Liver (tissue), 9 donors: Measurements from ENCODE around the gene ATP5IF1. TPM values are rescaled to one million over a fixed set of nuclear protein-coding genes. Genes with fewer than 3 reads are reported as not detected.

Source experiments
- DNase-seq: peaks from one replicate; pipeline ENCODE4 v3.0.0-alpha.2; 2017; ENCODE audit warnings: low spot score
- H3K27ac ChIP-seq, 2 donors: one replicate each; pipeline ENCODE4 v1.7.0; 2013; ENCODE audit warnings: inconsistent platforms in 2 of 2, low read length in 2 of 2, control low read depth in 1 of 2, low read depth in 1 of 2, mild to moderate bottlenecking in 1 of 2
- H3K27me3 ChIP-seq, 4 donors: one replicate each; pipeline versions ENCODE4 v1.6.1 to v1.7.0; 2013; ENCODE audit warnings: low read length in 3 of 4, inconsistent platforms in 1 of 4, mild to moderate bottlenecking in 1 of 4, moderate library complexity in 1 of 4; ENCODE audit not compliant: control insufficient read depth in 4 of 4, insufficient read depth in 4 of 4
- H3K36me3 ChIP-seq, 4 donors: one replicate each; pipeline versions ENCODE4 v1.6.1 to v1.7.0; 2013; ENCODE audit warnings: low read length in 3 of 4, mild to moderate bottlenecking in 3 of 4, low read depth in 1 of 4, moderate library complexity in 1 of 4; ENCODE audit not compliant: control insufficient read depth in 4 of 4, insufficient read depth in 3 of 4
- H3K4me1 ChIP-seq, 4 donors: one replicate each; pipeline versions ENCODE4 v1.6.1 to v1.7.0; 2013; ENCODE audit warnings: low read length in 3 of 4, mild to moderate bottlenecking in 3 of 4, moderate library complexity in 1 of 4; ENCODE audit not compliant: control insufficient read depth in 4 of 4, insufficient read depth in 4 of 4
- H3K4me3 ChIP-seq, 3 donors: one replicate each; pipeline versions ENCODE4 v1.6.1 to v1.7.0; 2013; ENCODE audit warnings: low read length in 3 of 3, control low read depth in 1 of 3, low read depth in 1 of 3, mild to moderate bottlenecking in 1 of 3
- H3K9ac ChIP-seq, 2 donors: one replicate each; pipeline ENCODE4 v1.7.0; 2013; ENCODE audit warnings: low read length in 2 of 2, mild to moderate bottlenecking in 2 of 2, moderate library complexity in 2 of 2, control low read depth in 1 of 2, low read depth in 1 of 2
- H3K9me3 ChIP-seq, 4 donors: one replicate each; pipeline versions ENCODE4 v1.6.1 to v1.7.0; 2013; ENCODE audit warnings: low read length in 3 of 4; ENCODE audit not compliant: control insufficient read depth in 4 of 4
- ATF3 ChIP-seq: IDR thresholded peaks from 2 replicates; pipeline ENCODE4 v1.6.1; 2016; ENCODE audit warnings: antibody characterized with exemption
- FOXA1 ChIP-seq: IDR thresholded peaks from 2 replicates; pipeline ENCODE4 v1.6.1; 2016; ENCODE audit warnings: antibody characterized with exemption
- FOXA2 ChIP-seq: IDR thresholded peaks from 2 replicates; pipeline ENCODE4 v1.6.1; 2016; ENCODE audit warnings: antibody characterized with exemption
- GABPA ChIP-seq, 2 donors: IDR thresholded peaks in 1 of 2; conservative IDR thresholded peaks in 1 of 2; 2 replicates each; pipeline ENCODE4 v1.6.1; 2016; ENCODE audit warnings: antibody characterized with exemption in 2 of 2, mild to moderate bottlenecking in 1 of 2, moderate library complexity in 1 of 2
- HNF4A ChIP-seq, 2 donors: conservative IDR thresholded peaks; 2 replicates each; pipeline ENCODE4 v1.6.1; 2016; ENCODE audit warnings: antibody characterized with exemption in 2 of 2, mild to moderate bottlenecking in 2 of 2
- HNF4G ChIP-seq: IDR thresholded peaks from 2 replicates; pipeline ENCODE4 v1.6.1; 2016; ENCODE audit warnings: antibody characterized with exemption
- NR2F2 ChIP-seq: IDR thresholded peaks from 2 replicates; pipeline ENCODE4 v1.6.1; 2016; ENCODE audit warnings: antibody characterized with exemption
- RAD21 ChIP-seq, 2 donors: IDR thresholded peaks; 2 replicates each; pipeline ENCODE4 v1.6.1; 2016; ENCODE audit warnings: antibody characterized with exemption in 2 of 2, mild to moderate bottlenecking in 2 of 2
- RXRA ChIP-seq, 2 donors: IDR thresholded peaks; 2 replicates each; pipeline ENCODE4 v1.6.1; 2017 to 2018; ENCODE audit warnings: antibody characterized with exemption in 2 of 2, mild to moderate bottlenecking in 1 of 2
- SP1 ChIP-seq: IDR thresholded peaks from 2 replicates; pipeline ENCODE4 v1.6.1; 2018; ENCODE audit warnings: antibody characterized with exemption, mild to moderate bottlenecking
- TAF1 ChIP-seq: conservative IDR thresholded peaks from 2 replicates; pipeline ENCODE4 v1.6.1; 2016; ENCODE audit warnings: antibody characterized with exemption, mild to moderate bottlenecking
- YY1 ChIP-seq: IDR thresholded peaks from 2 replicates; pipeline ENCODE4 v1.6.1; 2016; ENCODE audit warnings: antibody characterized with exemption, mild to moderate bottlenecking
- WGBS: extraction: QIAGEN DNeasy Blood & Tissue Kit; methylation state at CpG from one replicate; pipeline ENCODE4 v1.1.7; 2013; 5-methylcytosine and 5-hydroxymethylcytosine counted together
- polyA plus RNA-seq, 2 donors: library from polyadenylated mRNA; stranded (reverse) in 1 of 2; unstranded in 1 of 2; fragments of 200-250 nt in 1 of 2; fragments of >200 nt in 1 of 2; fragmentation: Nextera tagmentation in 1 of 2; extraction: Ambion mirVana in 1 of 2; gene quantifications; one replicate each; pipeline versions ENCODE4 v1.2.1 to v1.2.3, GENCODE V29; 2013 to 2015
- total RNA-seq, 2 donors: library from RNA; depleted of rRNA; stranded (reverse); fragments of >200 nt; gene quantifications; one replicate each; pipeline ENCODE4 v1.2.3, GENCODE V29; 2014
- TF ChIP-seq, protein P1 (sequence below): fragments of 150-350 bp; IDR thresholded peaks from 2 replicates; pipeline ENCODE4 v1.5.1; 2017; ENCODE audit warnings: improper control_type of control experiment, low read depth, low read length; ENCODE audit not compliant: missing input control
- TF ChIP-seq, protein P2 (sequence below): IDR thresholded peaks from 2 replicates; pipeline ENCODE4 v1.6.1; 2016; ENCODE audit warnings: antibody characterized with exemption
- donor health status: healthy.
- donor health status: healthy.
- donor health status: healthy.
- donor health status: healthy.
- donor health status: healthy.

ATP5IF1 gene
- total and polyA plus RNA-seq, 4 donors: 136 to 456 (median 168) TPM

DNA sequence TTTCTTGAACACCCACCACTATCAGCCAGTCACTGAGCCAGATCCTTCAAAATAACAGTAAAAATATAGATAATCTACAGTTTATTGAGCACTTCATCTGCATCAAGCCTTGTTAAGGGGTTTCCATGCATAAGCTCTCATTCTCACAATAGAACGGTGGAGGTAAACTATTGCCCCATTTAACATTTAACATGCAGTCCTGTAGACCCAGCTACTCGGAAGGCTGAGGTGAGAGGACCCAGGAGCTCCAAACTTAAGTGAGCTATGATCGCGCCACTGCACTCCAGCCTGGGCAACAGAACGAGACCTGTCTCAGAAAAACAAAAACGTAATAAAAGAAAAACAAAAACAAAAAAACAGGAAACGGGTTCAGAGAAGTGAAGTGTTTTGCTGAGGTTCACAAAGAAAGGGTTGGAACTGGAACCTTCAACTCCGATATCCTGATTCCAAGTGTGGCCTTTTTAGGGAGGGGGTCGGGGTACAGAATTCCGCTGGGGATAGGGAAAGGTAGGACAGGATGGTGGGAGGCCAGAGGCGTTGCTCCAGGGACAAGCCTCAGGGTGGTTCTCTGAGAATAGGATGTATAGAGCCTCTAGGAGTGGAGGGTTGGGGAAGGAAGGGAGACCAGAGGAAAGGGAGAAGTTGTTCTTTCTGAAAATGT is 11.8 kb downstream of the ATP5IF1 start:
- Histone ChIP-seq H3K36me3 (no peaks in the 10 kb centered on the region), H3K9me3 (no peaks in the 10 kb centered on the region), H3K9ac (peak overlapping the region; percentile 53 to 60), H3K4me3 (peak overlapping the region in 1 of 3 donors; percentile 2), H3K27ac (peak overlapping the region; percentile 73 to 82), H3K4me1 (peaks cover 6 to 67% (median 54%) of the 10 kb centered on the region in 4 donors), H3K27me3 (no peaks in the 10 kb centered on the region)
- 44% methylated on average over 11 of the region's 11 CpGs for WGBS
- no peak for DNase-seq
- no peak for TF ChIP-seq FOXA1
- no peak for TF ChIP-seq ATF3
- no peak for TF ChIP-seq TAF1
- no peak for TF ChIP-seq SP1
- no peak for TF ChIP-seq HNF4G
- no peak for TF ChIP-seq YY1
- TF ChIP-seq, protein P1, sequence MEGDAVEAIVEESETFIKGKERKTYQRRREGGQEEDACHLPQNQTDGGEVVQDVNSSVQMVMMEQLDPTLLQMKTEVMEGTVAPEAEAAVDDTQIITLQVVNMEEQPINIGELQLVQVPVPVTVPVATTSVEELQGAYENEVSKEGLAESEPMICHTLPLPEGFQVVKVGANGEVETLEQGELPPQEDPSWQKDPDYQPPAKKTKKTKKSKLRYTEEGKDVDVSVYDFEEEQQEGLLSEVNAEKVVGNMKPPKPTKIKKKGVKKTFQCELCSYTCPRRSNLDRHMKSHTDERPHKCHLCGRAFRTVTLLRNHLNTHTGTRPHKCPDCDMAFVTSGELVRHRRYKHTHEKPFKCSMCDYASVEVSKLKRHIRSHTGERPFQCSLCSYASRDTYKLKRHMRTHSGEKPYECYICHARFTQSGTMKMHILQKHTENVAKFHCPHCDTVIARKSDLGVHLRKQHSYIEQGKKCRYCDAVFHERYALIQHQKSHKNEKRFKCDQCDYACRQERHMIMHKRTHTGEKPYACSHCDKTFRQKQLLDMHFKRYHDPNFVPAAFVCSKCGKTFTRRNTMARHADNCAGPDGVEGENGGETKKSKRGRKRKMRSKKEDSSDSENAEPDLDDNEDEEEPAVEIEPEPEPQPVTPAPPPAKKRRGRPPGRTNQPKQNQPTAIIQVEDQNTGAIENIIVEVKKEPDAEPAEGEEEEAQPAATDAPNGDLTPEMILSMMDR: no peak
- TF ChIP-seq FOXA2: no peak

DNA sequence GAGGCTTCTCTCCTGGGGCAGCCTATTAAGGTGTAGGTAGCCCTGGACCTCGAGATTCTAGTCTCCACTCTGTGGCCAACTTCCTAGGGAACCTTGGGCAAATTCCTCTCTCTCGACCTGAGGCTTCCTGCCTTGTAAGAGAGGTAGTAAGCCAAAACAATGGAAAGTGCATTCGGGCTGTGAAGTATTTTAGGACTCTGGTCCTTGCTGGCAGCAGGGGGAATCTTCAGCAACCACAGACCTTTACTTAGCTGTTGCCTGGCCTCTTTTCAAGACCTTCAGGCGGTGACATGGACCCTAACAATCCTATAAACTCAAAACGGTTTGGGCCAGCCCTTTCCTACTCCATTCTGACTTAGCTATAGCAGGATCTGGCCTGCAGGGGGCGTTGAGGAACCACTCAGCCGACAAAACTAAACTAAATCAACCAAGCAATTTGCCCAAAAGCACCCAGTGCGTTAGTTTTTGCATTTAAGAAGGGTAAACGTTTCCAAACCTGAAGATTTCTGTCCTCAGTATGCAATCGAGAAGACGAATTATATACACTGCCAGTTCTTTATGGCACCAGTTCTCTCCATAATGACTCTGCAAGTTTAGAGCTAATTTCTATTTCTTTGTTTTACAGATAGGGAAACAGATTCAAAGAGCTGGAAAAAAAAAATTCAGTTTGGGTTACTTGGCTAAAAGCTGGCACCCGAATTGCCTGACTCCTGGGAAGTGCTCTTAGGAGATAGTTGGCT is 12.5 kb downstream of the ATP5IF1 start:
- peak overlapping the region; percentile 73 to 82 for H3K27ac ChIP-seq
- TF ChIP-seq RXRA (IDR thresholded peaks at IDR 0.05): peak in 1 of 2 donors; percentile 24
- TF ChIP-seq YY1: no peak
- no peak for TF ChIP-seq NR2F2
- no peak for TF ChIP-seq SP1
- TF ChIP-seq, protein P2, sequence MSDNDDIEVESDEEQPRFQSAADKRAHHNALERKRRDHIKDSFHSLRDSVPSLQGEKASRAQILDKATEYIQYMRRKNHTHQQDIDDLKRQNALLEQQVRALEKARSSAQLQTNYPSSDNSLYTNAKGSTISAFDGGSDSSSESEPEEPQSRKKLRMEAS: no peak
- peak in 1 of 2 donors; percentile 36 for TF ChIP-seq HNF4A (conservative IDR thresholded peaks at IDR 0.05)
- TF ChIP-seq FOXA1: no peak
- no peak for TF ChIP-seq GABPA (IDR thresholded peaks at IDR 0.05 in 1 of 2, conservative IDR thresholded peaks at IDR 0.05 in 1 of 2)
- no peak for TF ChIP-seq TAF1
- TF ChIP-seq, protein P1: peak; percentile 93
- TF ChIP-seq HNF4G: no peak
- peak; percentile 12 for TF ChIP-seq ATF3
- TF ChIP-seq RAD21 (IDR thresholded peaks at IDR 0.05): peak; percentile 95 to 96
- peak overlapping the region; percentile 22 to 66 for H3K9ac ChIP-seq
- peak; percentile 86 for DNase-seq
- WGBS: 1% methylated on average over 12 of the region's 12 CpGs
- no peaks in the 10 kb centered on the region for H3K36me3 ChIP-seq
- peaks cover 6 to 67% (median 52%) of the 10 kb centered on the region in 4 donors for H3K4me1 ChIP-seq
- peak overlapping the region; percentile 6 to 17 (median 12) for H3K4me3 ChIP-seq
- H3K9me3 ChIP-seq: no peaks in the 10 kb centered on the region
- H3K27me3 ChIP-seq: no peaks in the 10 kb centered on the region
